HL-60 (cell line): ENCODE measurements around the gene IPP.

Experiments
- DNase-seq, 2 experiments: peaks; one replicate each; pipeline ENCODE4 v3.0.0-alpha.2; 2010 to 2020; ENCODE audit warnings: low read depth in 1 of 2, low spot score in 1 of 2
- H3K27ac ChIP-seq: fragments of 250-450 bp; sonication (Bioruptor Pico); replicated peaks from 2 replicates; pipeline ENCODE4 v1.5.1; 2020; ENCODE audit warnings: mild to moderate bottlenecking, moderate library complexity
- H3K27me3 ChIP-seq: fragments of 250-450 bp; sonication (Bioruptor Pico); 2 replicates; pipeline ENCODE4 v1.5.1; 2021; ENCODE audit warnings: mild to moderate bottlenecking, moderate library complexity; ENCODE audit not compliant: insufficient read depth, poor library complexity, severe bottlenecking
- H3K4me3 ChIP-seq: replicated peaks from 2 replicates; pipeline ENCODE4 v1.5.1; 2011; ENCODE audit warnings: mild to moderate bottlenecking, control low read depth, low read length; ENCODE audit not compliant: insufficient read depth
- CTCF ChIP-seq: IDR thresholded peaks from one replicate; pipeline ENCODE4 v1.5.1; 2011; ENCODE audit warnings: low read length, control low read depth, inconsistent platforms; ENCODE audit not compliant: insufficient read depth
- GABPA ChIP-seq: IDR thresholded peaks from 2 replicates; pipeline ENCODE4 v1.6.1; 2012; ENCODE audit warnings: low read depth
- POLR2AphosphoS5 ChIP-seq: IDR thresholded peaks from 2 replicates; pipeline ENCODE4 v1.6.1; 2012; ENCODE audit warnings: low read depth
- REST ChIP-seq: IDR thresholded peaks from 2 replicates; pipeline ENCODE4 v1.6.1; 2012; ENCODE audit warnings: low read depth; ENCODE audit not compliant: insufficient replicate concordance
- SPI1 ChIP-seq: IDR thresholded peaks from 2 replicates; pipeline ENCODE4 v1.6.1; 2012; ENCODE audit warnings: low read depth, mild to moderate bottlenecking, borderline replicate concordance

The IPP gene

GRCh38 chr1:45793942-45794604, 43.6 kb upstream of the IPP start:
- TF ChIP-seq REST = no peak
- no peak for TF ChIP-seq POLR2AphosphoS5
- Histone ChIP-seq H3K27me3 (no peaks in the 10 kb centered on the region), H3K27ac (no peak overlapping the region), H3K4me3 (no peak overlapping the region)
- no peak for DNase-seq

GRCh38 chr1:45792744-45793143, 42.3 kb upstream of the IPP start:
- peak in 1 of 2 experiments; percentile 15 for DNase-seq
- Histone ChIP-seq H3K4me3 (no peak overlapping the region), H3K27ac (no peak overlapping the region), H3K27me3 (no peaks in the 10 kb centered on the region)
- no peak for TF ChIP-seq POLR2AphosphoS5
- TF ChIP-seq SPI1 = no peak
- TF ChIP-seq GABPA = no peak
- no peak for TF ChIP-seq CTCF
- no peak for TF ChIP-seq REST

GRCh38 chr1:45789601-45790000, 39.1 kb upstream of the IPP start:
- no peak for DNase-seq
- Histone ChIP-seq H3K4me3 (no peak overlapping the region), H3K27me3 (no peaks in the 10 kb centered on the region), H3K27ac (no peak overlapping the region)
- TF ChIP-seq POLR2AphosphoS5 = no peak
- no peak for TF ChIP-seq SPI1
- TF ChIP-seq CTCF = no peak
- TF ChIP-seq GABPA = no peak
- TF ChIP-seq REST = no peak
